HG02981 (cell line): ENCODE measurements around the gene PIF1.

Experiments used
- ATAC-seq: cut with Tn5 transposase; IDR thresholded peaks from one replicate; pipeline ENCODE4 v1.9.1; 2021; ENCODE audit warnings: mild to moderate bottlenecking, moderate library complexity; ENCODE audit not compliant: unreplicated experiment

The PIF1 gene

GRCh38 chr15:64779024-64779423, 46.4 kb downstream of the PIF1 start:
- no peak for ATAC-seq

DNA sequence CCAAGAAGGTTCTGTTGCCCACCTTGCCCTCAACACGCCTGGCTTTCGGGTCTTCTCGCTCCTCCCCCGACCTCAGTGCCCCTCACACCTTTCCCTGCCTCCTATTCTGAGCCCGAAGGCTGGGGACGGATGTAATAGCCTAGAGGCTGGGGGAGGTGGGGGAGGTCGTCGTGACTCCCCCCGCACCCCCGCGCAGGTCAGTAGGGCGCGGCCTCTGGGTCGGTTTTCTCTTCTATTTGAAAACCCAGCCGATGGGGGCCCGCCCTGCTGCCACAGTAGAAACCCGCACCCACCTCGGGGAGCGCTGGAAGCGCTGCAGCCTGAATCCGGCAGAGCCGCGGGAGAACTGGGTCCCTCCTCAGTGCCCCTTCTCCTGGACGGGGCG, 49.1 kb downstream of the PIF1 start:
- no peak for ATAC-seq

GRCh38 chr15:64775551-64776401, 49.7 kb downstream of the PIF1 start, which contains the start of gene RBPMS2:
RBPMS2 (minus strand) TSS chr15:64775589; CDS start chr15:64775319, 270 bp downstream.
- no peak for ATAC-seq

GRCh38 chr15:64774629-64775493, 50.6 kb downstream of the PIF1 start:
- ATAC-seq = no peak

- no peak for ATAC-seq
These were observed 51.3 kb downstream of the PIF1 start for GRCh38 chr15:64774037-64774628.

DNA sequence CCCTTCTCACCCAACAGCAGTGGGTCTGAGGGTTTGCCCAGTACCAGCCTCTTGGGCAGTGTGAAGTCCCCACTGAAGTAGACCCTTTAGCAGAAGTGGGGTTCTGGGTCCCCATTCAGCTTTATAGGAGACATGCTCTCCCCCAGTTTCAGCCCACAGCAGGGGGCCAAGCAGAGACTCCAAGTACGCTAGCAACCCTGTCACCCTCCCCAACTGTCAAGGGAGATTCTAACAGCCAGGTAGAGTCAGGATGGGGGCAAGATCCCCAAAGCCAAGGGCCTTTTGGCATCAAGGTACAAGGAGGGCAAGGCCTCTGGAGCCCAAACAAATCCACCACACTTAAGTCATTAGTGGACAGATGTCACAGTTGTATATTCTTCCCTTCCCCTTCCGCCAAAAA, 51.8 kb downstream of the PIF1 start:
- no peak for ATAC-seq

DNA sequence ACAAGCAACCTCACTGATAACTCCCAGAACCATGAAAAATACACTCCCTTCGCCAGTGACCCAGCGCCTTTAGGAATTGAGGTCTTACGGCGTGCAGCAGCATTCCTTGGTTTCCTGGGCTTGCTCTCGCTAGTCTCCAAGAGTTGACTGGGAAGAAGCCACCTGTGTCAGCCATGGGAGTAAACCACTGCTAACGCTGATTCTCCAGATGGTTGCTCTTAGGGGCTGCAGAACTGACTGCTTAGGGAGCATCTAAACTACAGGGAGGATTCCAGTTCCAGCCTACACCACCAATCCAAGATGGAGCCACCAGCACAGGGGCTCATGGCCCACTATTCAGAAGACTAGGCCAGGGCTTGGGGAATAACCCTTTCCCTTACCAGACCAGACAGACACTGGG, 52.5 kb downstream of the PIF1 start:
- ATAC-seq = no peak

DNA sequence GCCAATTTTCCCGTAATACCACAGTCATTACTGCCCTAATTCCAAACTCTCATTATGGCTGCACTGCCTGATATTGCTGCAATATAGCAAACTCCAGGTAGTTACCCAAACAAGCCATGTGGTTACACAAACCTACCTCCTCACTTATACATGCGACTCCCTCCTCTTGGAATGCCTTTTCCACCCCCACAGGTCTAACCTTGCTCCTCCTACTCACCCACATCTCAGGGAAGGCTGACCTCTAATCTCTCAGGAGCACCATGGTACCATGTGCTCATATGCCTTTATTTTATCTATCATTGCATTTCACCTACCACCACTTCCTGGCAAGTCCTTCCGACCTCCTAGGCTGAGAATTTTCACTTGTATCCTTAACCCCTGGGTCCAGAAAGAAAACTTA, 53.0 kb downstream of the PIF1 start:
- ATAC-seq = no peak

DNA sequence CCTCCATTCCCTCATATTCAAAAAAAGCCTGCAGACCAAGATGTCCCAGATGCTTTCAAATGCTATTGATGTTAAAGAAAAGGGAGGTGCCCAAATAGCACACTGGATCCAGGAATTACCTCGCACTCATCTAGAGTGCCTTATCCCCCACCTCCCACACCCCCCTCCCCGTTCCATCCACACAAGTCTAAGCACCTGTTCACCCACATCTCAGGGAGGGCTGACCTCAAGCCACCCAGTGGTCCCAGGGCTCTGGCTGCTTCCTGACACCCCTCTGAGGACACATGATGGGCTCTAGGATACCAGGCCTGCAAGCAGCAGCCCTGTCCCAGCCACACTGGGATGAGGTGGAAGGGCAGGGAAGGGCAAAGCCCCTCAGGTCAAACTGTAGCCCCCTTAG, 54.8 kb downstream of the PIF1 start:
- no peak for ATAC-seq

- ATAC-seq = no peak
These were observed 58.2 kb downstream of the PIF1 start for GRCh38 chr15:64767203-64767602.

DNA sequence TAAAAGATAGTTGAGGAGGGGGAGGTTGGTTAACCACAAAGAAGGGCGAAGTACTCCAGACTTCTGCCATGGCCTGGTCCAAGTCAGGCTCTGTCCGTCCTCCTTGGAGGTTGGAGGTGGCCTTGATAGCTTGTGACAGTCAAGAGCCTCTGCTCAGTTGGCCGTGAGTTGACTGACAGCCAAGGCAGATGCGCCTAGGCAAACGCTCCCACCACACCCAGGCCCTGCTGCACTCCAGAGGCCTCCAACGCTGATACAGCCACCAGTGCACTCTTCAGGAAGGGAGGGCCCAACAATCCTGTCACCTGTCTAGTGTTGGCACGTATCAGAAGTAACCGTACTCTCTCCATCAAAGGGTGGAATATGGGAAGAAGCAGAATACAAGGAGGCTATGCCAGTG, 59.4 kb downstream of the PIF1 start:
- no peak for ATAC-seq
